Measurements from ENCODE around the gene ZNF212. TPM values are rescaled to one million over a fixed set of nuclear protein-coding genes. Genes with fewer than 3 reads are reported as not detected.
"Not testable (repeated sequence)": the region's sequence is repeated elsewhere in the genome, so short reads cannot be mapped to it uniquely, and the experiment has no call there.

ZNF212 gene
- total RNA-seq, 1 donor from 2014 or later: 15.0 TPM

DNA sequence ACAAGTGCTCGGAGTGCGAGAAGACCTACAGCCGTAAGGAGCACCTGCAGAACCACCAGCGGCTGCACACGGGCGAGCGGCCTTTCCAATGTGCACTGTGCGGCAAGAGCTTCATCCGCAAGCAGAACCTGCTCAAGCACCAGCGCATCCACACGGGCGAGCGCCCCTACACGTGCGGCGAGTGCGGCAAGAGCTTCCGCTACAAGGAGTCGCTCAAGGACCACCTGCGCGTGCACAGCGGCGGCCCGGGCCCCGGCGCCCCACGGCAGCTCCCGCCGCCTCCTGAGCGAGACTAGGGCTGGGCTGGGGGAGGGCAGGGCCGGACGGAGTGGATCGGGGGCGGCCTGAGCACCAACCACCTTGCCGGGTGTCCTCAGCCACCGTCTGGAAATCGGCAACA, 15.1 kb upstream of the ZNF212 start:
- Mint-ChIP-seq H3K4me3 (no peak overlapping the region), H3K9me3 (no peaks in the 10 kb centered on the region), H3K27ac (no peak overlapping the region), H3K36me3 (ENCODE audit: low read depth) (peaks cover 20% of the 10 kb centered on the region), H3K27me3 (ENCODE audit: insufficient read depth) (no peaks in the 10 kb centered on the region), H3K4me1 (ENCODE audit: low read depth) (no peaks in the 10 kb centered on the region)
- intact Hi-C loops (cut with micrococcal nuclease): no loop called here
- no peak for DNase-seq (ENCODE audit: low spot score)

DNA sequence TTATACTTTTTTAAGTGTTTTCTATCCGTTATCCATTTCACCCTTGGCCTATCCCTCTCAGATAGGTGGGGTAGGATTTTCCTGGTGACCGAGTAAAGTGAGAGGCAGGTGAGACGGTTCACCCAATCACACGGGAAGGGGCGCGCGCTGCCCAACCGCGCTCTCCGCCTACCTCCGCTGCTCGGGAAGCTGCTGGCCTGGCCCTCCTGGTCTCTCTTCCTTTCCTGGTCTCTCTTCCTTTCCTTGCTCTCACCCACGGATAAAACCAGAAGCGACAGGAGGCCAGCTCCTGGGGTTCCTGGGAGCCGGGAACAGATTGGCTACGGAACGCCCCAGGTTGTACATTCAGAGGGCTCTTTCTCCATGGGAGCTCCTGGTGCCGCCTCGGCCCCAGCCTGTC, 14.3 kb upstream of the ZNF212 start:
- H3K9me3 Mint-ChIP-seq: no peaks in the 10 kb centered on the region
- H3K27me3 Mint-ChIP-seq (ENCODE audit: insufficient read depth): peaks cover 2% of the 10 kb centered on the region
- no peak overlapping the region for H3K4me3 Mint-ChIP-seq
- DNase-seq (ENCODE audit: low spot score): no peak
- peaks cover 17% of the 10 kb centered on the region for H3K36me3 Mint-ChIP-seq (ENCODE audit: low read depth)
- intact Hi-C loops (cut with micrococcal nuclease): no loop called here
- H3K4me1 Mint-ChIP-seq (ENCODE audit: low read depth): no peaks in the 10 kb centered on the region
- H3K27ac Mint-ChIP-seq: no peak overlapping the region

DNA sequence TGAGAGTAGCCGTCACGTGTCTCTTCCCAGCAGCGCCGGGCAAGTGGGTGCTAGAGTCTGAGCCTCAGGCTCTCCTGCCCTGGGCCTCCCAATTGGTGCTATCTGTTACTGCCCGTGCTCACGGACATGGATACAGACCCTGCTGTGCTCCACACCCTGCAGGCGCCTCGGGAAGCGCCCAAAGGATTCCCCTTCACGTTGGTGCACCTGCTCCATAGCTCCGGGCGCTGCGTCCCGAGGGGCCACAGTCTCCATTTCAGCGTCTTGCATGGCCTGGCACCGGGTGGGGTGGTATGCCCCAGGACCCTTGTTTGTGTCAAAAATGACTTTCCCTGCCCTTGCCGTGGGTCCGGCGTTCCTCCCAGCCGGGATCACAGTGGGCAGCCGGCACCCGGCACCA, 13.8 kb upstream of the ZNF212 start:
- H3K4me3 Mint-ChIP-seq: no peak overlapping the region
- no peaks in the 10 kb centered on the region for H3K9me3 Mint-ChIP-seq
- peaks cover 3% of the 10 kb centered on the region for H3K27me3 Mint-ChIP-seq (ENCODE audit: insufficient read depth)
- no peak for DNase-seq (ENCODE audit: low spot score)
- H3K36me3 Mint-ChIP-seq (ENCODE audit: low read depth): peaks cover 17% of the 10 kb centered on the region
- H3K27ac Mint-ChIP-seq: no peak overlapping the region
- no peaks in the 10 kb centered on the region for H3K4me1 Mint-ChIP-seq (ENCODE audit: low read depth)
- intact Hi-C loops (cut with micrococcal nuclease): no loop called here

DNA sequence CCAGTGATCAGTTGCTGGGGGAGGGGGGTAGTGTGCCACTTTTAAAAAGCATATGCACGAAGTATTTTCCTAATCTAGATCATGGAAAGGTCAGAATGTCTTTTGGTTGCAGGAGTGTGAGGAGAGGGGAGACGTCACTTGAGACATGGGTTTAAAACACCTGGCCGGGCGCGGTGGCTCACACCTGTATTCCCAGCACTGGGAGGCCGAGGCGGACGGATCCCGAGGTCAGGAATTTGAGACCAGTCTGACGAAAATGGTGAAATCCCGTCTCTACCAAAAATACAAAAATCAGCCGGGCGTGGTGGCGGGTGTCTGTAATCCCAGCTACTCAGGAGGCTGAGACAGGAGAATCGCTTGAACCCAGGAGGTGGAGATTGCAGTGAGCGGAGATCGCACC, 13.1 kb upstream of the ZNF212 start:
- intact Hi-C loops (cut with micrococcal nuclease); H3K27me3 Mint-ChIP-seq (ENCODE audit: insufficient read depth); DNase-seq (ENCODE audit: low spot score); H3K4me1 Mint-ChIP-seq (ENCODE audit: low read depth); H3K9me3 Mint-ChIP-seq; H3K4me3 Mint-ChIP-seq; H3K27ac Mint-ChIP-seq: not testable (repeated sequence)
- H3K36me3 Mint-ChIP-seq (ENCODE audit: low read depth): peaks cover 14% of the 10 kb centered on the region

DNA sequence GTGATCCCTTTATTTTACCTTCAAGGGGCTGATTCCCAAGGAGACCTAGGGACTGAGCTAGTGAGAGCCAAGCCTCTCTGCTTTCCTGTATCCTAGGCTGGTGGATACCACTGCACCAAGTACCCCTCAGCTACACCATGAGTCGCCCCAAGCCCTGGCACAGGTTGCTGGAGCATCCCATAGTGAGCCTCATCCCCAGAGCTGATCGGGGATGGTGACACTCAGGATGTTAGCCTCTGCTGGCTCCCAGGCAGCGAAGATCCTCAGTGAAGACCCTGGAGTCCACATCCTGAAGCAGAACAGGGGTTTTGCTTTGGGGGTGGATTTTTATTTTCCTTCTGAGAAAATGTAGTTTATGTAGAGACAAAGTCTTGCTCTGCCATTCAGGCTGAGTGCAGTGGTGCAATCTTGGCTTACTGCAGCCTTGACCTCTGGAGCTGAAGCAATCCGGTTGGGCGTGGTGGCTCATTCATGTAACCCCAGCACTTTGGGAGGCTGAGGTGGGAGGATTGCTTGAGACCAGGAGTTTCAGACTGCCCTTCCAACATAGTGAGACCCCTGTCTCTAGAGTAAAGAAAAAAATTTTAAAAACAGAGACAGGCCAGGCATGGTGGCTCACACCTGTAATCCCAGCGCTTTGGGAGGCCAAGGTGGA, 12.5 kb upstream of the ZNF212 start:
- no peak for DNase-seq (ENCODE audit: low spot score)
- Mint-ChIP-seq H3K4me3 (no peak overlapping the region), H3K27ac (no peak overlapping the region), H3K27me3 (ENCODE audit: insufficient read depth) (peaks cover 3% of the 10 kb centered on the region), H3K36me3 (ENCODE audit: low read depth) (peaks cover 9% of the 10 kb centered on the region), H3K9me3 (no peaks in the 10 kb centered on the region), H3K4me1 (ENCODE audit: low read depth) (no peaks in the 10 kb centered on the region)
- intact Hi-C loops (cut with micrococcal nuclease): no loop called here

GRCh38 chr7:149228831-149229471, 10.5 kb upstream of the ZNF212 start:
- Mint-ChIP-seq H3K4me3 (no peak overlapping the region), H3K27me3 (ENCODE audit: insufficient read depth) (peaks cover 3% of the 10 kb centered on the region), H3K9me3 (no peaks in the 10 kb centered on the region), H3K27ac (no peak overlapping the region), H3K36me3 (ENCODE audit: low read depth) (peaks cover 7% of the 10 kb centered on the region), H3K4me1 (ENCODE audit: low read depth) (no peaks in the 10 kb centered on the region)
- no peak for DNase-seq (ENCODE audit: low spot score)
- intact Hi-C loops (cut with micrococcal nuclease): no loop called here

- H3K27me3 Mint-ChIP-seq (ENCODE audit: insufficient read depth): peaks cover 3% of the 10 kb centered on the region
- intact Hi-C loops (cut with micrococcal nuclease): no loop called here
- H3K27ac Mint-ChIP-seq: no peak overlapping the region
- no peak for DNase-seq (ENCODE audit: low spot score)
- peaks cover 7% of the 10 kb centered on the region for H3K36me3 Mint-ChIP-seq (ENCODE audit: low read depth)
- no peaks in the 10 kb centered on the region for H3K9me3 Mint-ChIP-seq
- H3K4me3 Mint-ChIP-seq: no peak overlapping the region
- no peaks in the 10 kb centered on the region for H3K4me1 Mint-ChIP-seq (ENCODE audit: low read depth)
Measured at GRCh38 chr7:149229526-149229925, 9.9 kb upstream of the ZNF212 start.

GRCh38 chr7:149232362-149232761, 7.1 kb upstream of the ZNF212 start:
- no peak overlapping the region for H3K27ac Mint-ChIP-seq
- no peak overlapping the region for H3K4me3 Mint-ChIP-seq
- no peaks in the 10 kb centered on the region for H3K9me3 Mint-ChIP-seq
- no peaks in the 10 kb centered on the region for H3K36me3 Mint-ChIP-seq (ENCODE audit: low read depth)
- no peak for DNase-seq (ENCODE audit: low spot score)
- peaks cover 3% of the 10 kb centered on the region for H3K27me3 Mint-ChIP-seq (ENCODE audit: insufficient read depth)
- intact Hi-C loops (cut with micrococcal nuclease): no loop called here
- H3K4me1 Mint-ChIP-seq (ENCODE audit: low read depth): no peaks in the 10 kb centered on the region

DNA sequence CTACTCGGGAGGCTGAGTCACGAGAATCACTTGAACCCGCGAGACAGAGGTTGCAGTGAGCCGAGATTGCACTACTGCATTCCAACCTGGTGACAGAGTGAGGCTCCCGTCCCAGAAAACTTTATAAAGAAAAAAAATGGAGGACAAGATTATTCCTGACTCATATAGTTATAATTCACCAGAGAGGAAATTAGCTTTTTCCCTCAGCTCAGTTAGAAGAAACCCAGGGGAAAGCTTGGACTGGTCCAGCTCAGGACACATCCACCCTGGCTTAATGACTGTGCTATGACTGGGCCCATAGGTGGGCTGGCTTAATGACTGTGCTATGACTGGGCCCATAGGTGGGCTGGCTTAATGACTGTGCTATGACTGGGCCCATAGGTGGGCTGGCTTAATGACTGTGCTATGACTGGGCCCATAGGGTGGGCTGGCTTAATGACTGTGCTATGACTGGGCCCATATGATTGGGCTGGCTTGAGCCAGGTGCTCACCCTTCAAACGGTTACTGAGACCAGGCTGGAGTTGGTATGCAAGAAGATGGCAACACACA, 5.7 kb upstream of the ZNF212 start:
- H3K27ac Mint-ChIP-seq; H3K36me3 Mint-ChIP-seq (ENCODE audit: low read depth); intact Hi-C loops (cut with micrococcal nuclease); H3K4me3 Mint-ChIP-seq; DNase-seq (ENCODE audit: low spot score); H3K9me3 Mint-ChIP-seq; H3K27me3 Mint-ChIP-seq (ENCODE audit: insufficient read depth); H3K4me1 Mint-ChIP-seq (ENCODE audit: low read depth): not testable (repeated sequence)

GRCh38 chr7:149237502-149237901, 1.9 kb upstream of the ZNF212 start:
- peaks cover 6% of the 10 kb centered on the region for H3K36me3 Mint-ChIP-seq (ENCODE audit: low read depth)
- H3K4me3 Mint-ChIP-seq: no peak overlapping the region
- DNase-seq (ENCODE audit: low spot score): no peak
- intact Hi-C loops (cut with micrococcal nuclease): no loop called here
- peaks cover 2% of the 10 kb centered on the region for H3K9me3 Mint-ChIP-seq
- H3K4me1 Mint-ChIP-seq (ENCODE audit: low read depth): peaks cover 22% of the 10 kb centered on the region
- no peak overlapping the region for H3K27ac Mint-ChIP-seq
- no peaks in the 10 kb centered on the region for H3K27me3 Mint-ChIP-seq (ENCODE audit: insufficient read depth)

GRCh38 chr7:149238051-149238450, 1.4 kb upstream of the ZNF212 start:
- H3K9me3 Mint-ChIP-seq: peaks cover 6% of the 10 kb centered on the region
- H3K4me3 Mint-ChIP-seq: peak overlapping the region; percentile 92

GRCh38 chr7:149240637-149241036, 1.2 kb downstream of the ZNF212 start:
- intact Hi-C loops (cut with micrococcal nuclease): no loop called here
- peaks cover 6% of the 10 kb centered on the region for H3K9me3 Mint-ChIP-seq
- H3K4me3 Mint-ChIP-seq: peak overlapping the region; percentile 92
- DNase-seq (ENCODE audit: low spot score): no peak
- H3K27me3 Mint-ChIP-seq (ENCODE audit: insufficient read depth): no peaks in the 10 kb centered on the region
- peaks cover 9% of the 10 kb centered on the region for H3K36me3 Mint-ChIP-seq (ENCODE audit: low read depth)
- H3K27ac Mint-ChIP-seq: peak overlapping the region; percentile 14
- peaks cover 33% of the 10 kb centered on the region for H3K4me1 Mint-ChIP-seq (ENCODE audit: low read depth)

More at GRCh38 chr7:149238051-149238450, 1.4 kb upstream of the ZNF212 start:
- DNase-seq (ENCODE audit: low spot score): no peak
- intact Hi-C loops (cut with micrococcal nuclease): loop anchor here (2.0 kb wide), 2 partner anchors 41 to 111 kb away; partner anchors contain the start of gene ZNF425
- no peak overlapping the region for H3K27ac Mint-ChIP-seq
- H3K36me3 Mint-ChIP-seq (ENCODE audit: low read depth): peaks cover 9% of the 10 kb centered on the region
- peaks cover 26% of the 10 kb centered on the region for H3K4me1 Mint-ChIP-seq (ENCODE audit: low read depth)
- no peaks in the 10 kb centered on the region for H3K27me3 Mint-ChIP-seq (ENCODE audit: insufficient read depth)

DNA sequence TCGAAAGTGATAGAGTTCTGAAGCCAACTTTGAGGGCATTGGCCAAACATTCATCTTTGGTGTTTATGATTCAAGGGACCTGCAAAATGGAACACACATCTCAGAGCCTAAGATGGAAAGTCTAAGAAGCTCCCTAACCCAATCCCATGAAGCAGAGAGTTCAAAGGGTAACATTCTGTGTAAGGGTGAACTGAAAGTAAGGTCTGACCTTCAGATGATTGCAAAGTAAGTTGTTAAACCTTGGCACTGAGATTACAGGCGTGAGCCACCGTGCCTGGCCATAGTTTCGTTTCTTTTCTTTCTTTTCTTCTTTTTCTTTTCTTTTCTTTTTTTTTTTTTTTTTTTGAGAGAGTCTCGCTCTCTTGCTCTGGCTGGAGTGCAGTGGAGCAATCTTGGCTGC, 2.2 kb downstream of the ZNF212 start:
- H3K27ac Mint-ChIP-seq: no peak overlapping the region
- intact Hi-C loops (cut with micrococcal nuclease): no loop called here
- H3K36me3 Mint-ChIP-seq (ENCODE audit: low read depth): peaks cover 14% of the 10 kb centered on the region
- H3K27me3 Mint-ChIP-seq (ENCODE audit: insufficient read depth): no peaks in the 10 kb centered on the region
- H3K4me1 Mint-ChIP-seq (ENCODE audit: low read depth): peaks cover 39% of the 10 kb centered on the region
- H3K4me3 Mint-ChIP-seq: peak overlapping the region; percentile 62
- DNase-seq (ENCODE audit: low spot score): no peak
- peaks cover 6% of the 10 kb centered on the region for H3K9me3 Mint-ChIP-seq

All from activated T-helper 1 cell treated with anti-CD3 and anti-CD28 coated beads, Interleukin-12 subunit alpha, Interleukin-12 subunit beta, Interleukin-2, Interleukin-4 antibody, amounts not matched to agents 30 ng/mL and 10 ng/mL and 1 ng/mL, durations not matched to agents 14 hours and 24 hours and 36 hours (primary cell).